K562 (cell line): ENCODE measurements around the gene CLEC4A.

Source experiments
- FOXJ3 ChIP-seq: sonication (generic); formaldehyde crosslinking; IDR thresholded peaks from 2 replicates; pipeline ENCODE4 v1.4.0; 2020; ENCODE audit warnings: mild to moderate bottlenecking, missing genetic modification reagents
- SAFB2 ChIP-seq: fragments of 200-400 bp; formaldehyde crosslinking; IDR thresholded peaks from 2 replicates; pipeline ENCODE4 v1.6.1; 2018; ENCODE audit warnings: borderline replicate concordance, low read length, low read depth, moderate library complexity; ENCODE audit not compliant: severe bottlenecking
- ZNF282 ChIP-seq: sonication (generic); formaldehyde crosslinking; IDR thresholded peaks from 2 replicates; pipeline ENCODE4 v1.8.1; 2023; ENCODE audit warnings: missing genetic modification reagents
- ZNF408 ChIP-seq: fragments of 250-450 bp; sonication (Bioruptor Pico); IDR thresholded peaks from 2 replicates; pipeline ENCODE4 v1.4.0; 2020; ENCODE audit warnings: low read depth, mild to moderate bottlenecking, moderate library complexity
- TF ChIP-seq, protein P1 (sequence below), 3 experiments: IDR thresholded peaks in 2 of 3; conservative IDR thresholded peaks in 1 of 3; 2 replicates each; pipeline ENCODE4 v1.5.1; 2011 to 2012; ENCODE audit warnings: low read length in 3 of 3, mild to moderate bottlenecking in 3 of 3, control low read depth in 2 of 3, improper control_type of control experiment in 1 of 3, inconsistent platforms in 1 of 3, low read depth in 1 of 3, mixed read lengths in 1 of 3, moderate library complexity in 1 of 3; ENCODE audit not compliant: insufficient read depth in 2 of 3
- TF ChIP-seq, protein P2 (sequence below), 3 experiments: fragments of 200-800 bp in 1 of 3; fragments of 250-450 bp in 1 of 3; fragments of 450-650 bp in 1 of 3; sonication (Bioruptor Pico) in 1 of 3; sonication (Bioruptor generic) in 1 of 3; formaldehyde crosslinking in 1 of 3; IDR thresholded peaks; 2 replicates each; pipeline versions ENCODE4 v1.6.1 to v1.8.0; 2016 to 2022; ENCODE audit warnings: mild to moderate bottlenecking in 2 of 3, missing genetic modification characterization in 2 of 3, missing compliant biosample characterization in 1 of 3, moderate library complexity in 1 of 3

DNA sequence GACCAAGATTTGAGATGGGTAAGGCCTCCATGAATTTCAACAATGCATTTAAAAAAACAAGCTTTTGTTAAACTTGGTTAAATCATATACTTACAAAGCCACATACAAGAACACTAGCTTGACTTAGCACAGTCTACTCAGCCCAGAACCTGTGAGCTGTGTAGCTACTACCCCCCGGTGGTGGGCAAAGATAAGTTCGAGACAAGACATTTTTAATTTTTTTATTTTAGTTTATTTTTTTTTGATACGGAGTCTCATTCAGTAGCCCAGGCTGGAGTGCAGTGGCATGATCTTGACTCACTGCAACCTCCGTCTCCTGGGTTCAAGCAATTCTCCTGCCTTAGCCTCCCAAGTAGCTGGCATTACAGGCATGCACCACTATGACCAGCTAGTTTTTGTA, 45.0 kb upstream of the CLEC4A start:
- TF ChIP-seq, protein P1, sequence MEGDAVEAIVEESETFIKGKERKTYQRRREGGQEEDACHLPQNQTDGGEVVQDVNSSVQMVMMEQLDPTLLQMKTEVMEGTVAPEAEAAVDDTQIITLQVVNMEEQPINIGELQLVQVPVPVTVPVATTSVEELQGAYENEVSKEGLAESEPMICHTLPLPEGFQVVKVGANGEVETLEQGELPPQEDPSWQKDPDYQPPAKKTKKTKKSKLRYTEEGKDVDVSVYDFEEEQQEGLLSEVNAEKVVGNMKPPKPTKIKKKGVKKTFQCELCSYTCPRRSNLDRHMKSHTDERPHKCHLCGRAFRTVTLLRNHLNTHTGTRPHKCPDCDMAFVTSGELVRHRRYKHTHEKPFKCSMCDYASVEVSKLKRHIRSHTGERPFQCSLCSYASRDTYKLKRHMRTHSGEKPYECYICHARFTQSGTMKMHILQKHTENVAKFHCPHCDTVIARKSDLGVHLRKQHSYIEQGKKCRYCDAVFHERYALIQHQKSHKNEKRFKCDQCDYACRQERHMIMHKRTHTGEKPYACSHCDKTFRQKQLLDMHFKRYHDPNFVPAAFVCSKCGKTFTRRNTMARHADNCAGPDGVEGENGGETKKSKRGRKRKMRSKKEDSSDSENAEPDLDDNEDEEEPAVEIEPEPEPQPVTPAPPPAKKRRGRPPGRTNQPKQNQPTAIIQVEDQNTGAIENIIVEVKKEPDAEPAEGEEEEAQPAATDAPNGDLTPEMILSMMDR (IDR thresholded peaks at IDR 0.05 in 2 of 3, conservative IDR thresholded peaks at IDR 0.05 in 1 of 3; ENCODE audit: insufficient read depth in 2 of 3, low read depth in 1 of 3, low read length in 3 of 3): peak; percentile 42 to 71 (median 44); a peak in 5 of 6 replicates
- TF ChIP-seq FOXJ3 (CRISPR knock-in tag) (no peak), SAFB2 (no peak), ZNF408 (CRISPR knock-in tag) (no peak), ZNF282 (CRISPR knock-in tag) (no peak)
- TF ChIP-seq, protein P2, sequence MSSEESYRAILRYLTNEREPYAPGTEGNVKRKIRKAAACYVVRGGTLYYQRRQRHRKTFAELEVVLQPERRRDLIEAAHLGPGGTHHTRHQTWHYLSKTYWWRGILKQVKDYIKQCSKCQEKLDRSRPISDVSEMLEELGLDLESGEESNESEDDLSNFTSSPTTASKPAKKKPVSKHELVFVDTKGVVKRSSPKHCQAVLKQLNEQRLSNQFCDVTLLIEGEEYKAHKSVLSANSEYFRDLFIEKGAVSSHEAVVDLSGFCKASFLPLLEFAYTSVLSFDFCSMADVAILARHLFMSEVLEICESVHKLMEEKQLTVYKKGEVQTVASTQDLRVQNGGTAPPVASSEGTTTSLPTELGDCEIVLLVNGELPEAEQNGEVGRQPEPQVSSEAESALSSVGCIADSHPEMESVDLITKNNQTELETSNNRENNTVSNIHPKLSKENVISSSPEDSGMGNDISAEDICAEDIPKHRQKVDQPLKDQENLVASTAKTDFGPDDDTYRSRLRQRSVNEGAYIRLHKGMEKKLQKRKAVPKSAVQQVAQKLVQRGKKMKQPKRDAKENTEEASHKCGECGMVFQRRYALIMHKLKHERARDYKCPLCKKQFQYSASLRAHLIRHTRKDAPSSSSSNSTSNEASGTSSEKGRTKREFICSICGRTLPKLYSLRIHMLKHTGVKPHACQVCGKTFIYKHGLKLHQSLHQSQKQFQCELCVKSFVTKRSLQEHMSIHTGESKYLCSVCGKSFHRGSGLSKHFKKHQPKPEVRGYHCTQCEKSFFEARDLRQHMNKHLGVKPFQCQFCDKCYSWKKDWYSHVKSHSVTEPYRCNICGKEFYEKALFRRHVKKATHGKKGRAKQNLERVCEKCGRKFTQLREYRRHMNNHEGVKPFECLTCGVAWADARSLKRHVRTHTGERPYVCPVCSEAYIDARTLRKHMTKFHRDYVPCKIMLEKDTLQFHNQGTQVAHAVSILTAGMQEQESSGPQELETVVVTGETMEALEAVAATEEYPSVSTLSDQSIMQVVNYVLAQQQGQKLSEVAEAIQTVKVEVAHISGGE (CRISPR knock-in tag; IDR thresholded peaks at IDR 0.05): no peak
